ENCODE measurements around the gene CACNA1C. TPM values are rescaled to one million over a fixed set of nuclear protein-coding genes. Genes with fewer than 3 reads are reported as not detected.

Gene CACNA1C
- total and polyA plus RNA-seq, 2 donors from 2014 or later: 1.6 to 17.4 TPM

DNA sequence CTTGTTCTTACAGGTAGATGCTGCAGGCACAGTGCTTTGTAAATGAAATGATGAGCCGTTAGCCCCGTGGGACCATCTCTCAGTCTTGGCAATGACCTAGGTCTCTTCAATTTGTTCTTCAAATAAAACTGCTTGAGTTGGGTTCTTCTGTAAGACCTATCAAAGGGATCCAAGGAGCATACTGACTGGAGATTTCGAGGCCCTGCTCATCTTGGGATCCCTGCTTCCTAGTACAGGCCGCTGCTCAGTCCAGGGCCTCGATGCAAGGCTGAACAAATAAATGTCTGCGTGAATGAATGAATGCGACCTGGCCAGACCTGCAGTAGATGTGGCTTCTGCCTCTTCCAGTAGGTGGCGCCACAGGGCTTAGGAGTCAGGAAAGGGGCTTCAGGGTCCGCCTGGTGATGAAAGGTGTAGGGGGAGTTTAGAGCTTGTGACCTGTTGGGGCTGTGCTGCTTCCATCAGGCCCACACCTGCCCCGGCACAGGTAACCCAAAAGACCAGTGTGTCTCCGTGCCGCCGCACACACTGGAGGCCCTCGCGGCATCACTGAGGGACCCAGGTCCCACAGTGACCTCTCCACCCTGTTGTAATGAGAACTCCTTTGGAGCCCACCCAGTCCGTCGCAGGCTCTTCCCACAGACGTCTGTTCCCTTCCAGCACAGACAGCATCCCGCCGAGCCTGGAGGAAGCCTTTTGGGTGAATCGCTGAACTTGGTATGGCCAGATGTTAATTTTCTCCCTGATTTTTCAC is 4.4 kb downstream of the CACNA1C start:
- Histone ChIP-seq H3K4me3 (ENCODE audit: low read length in 3 of 3) (no peak overlapping the region), H3K9ac (ENCODE audit: low read length in 3 of 3) (no peak overlapping the region), H3K4me1 (ENCODE audit: control insufficient read depth in 2 of 3, insufficient read depth in 2 of 3, low read depth in 1 of 3, low read length in 3 of 3) (peaks cover 0 to 3% (median 0%) of the 10 kb centered on the region in 3 donors), H3K27ac (ENCODE audit: low read depth in 2 of 2, low read length in 2 of 2) (no peak overlapping the region), H3K27me3 (ENCODE audit: control insufficient read depth, insufficient read depth, low read length) (no peaks in the 10 kb centered on the region), H3K36me3 (ENCODE audit: control insufficient read depth in 2 of 3, insufficient read depth in 3 of 3, low read length in 3 of 3) (no peaks in the 10 kb centered on the region), H3K9me3 (ENCODE audit: control insufficient read depth in 2 of 3, insufficient read depth in 1 of 3, low read length in 3 of 3) (no peaks in the 10 kb centered on the region)
- TF ChIP-seq, protein P1, sequence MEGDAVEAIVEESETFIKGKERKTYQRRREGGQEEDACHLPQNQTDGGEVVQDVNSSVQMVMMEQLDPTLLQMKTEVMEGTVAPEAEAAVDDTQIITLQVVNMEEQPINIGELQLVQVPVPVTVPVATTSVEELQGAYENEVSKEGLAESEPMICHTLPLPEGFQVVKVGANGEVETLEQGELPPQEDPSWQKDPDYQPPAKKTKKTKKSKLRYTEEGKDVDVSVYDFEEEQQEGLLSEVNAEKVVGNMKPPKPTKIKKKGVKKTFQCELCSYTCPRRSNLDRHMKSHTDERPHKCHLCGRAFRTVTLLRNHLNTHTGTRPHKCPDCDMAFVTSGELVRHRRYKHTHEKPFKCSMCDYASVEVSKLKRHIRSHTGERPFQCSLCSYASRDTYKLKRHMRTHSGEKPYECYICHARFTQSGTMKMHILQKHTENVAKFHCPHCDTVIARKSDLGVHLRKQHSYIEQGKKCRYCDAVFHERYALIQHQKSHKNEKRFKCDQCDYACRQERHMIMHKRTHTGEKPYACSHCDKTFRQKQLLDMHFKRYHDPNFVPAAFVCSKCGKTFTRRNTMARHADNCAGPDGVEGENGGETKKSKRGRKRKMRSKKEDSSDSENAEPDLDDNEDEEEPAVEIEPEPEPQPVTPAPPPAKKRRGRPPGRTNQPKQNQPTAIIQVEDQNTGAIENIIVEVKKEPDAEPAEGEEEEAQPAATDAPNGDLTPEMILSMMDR (IDR thresholded peaks at IDR 0.05; ENCODE audit: borderline replicate concordance, extremely low read depth, insufficient read depth): peak; percentile 69
- no peak for FAIRE-seq
- intact Hi-C loops (cut with DNase I): loop anchor here (10.0 kb wide), 1 partner anchor 528 kb away; no protein-coding TSS in a partner anchor
- DNase-seq: peak in 4 of 5 donors; percentile 85 to 92 (median 88)

DNA sequence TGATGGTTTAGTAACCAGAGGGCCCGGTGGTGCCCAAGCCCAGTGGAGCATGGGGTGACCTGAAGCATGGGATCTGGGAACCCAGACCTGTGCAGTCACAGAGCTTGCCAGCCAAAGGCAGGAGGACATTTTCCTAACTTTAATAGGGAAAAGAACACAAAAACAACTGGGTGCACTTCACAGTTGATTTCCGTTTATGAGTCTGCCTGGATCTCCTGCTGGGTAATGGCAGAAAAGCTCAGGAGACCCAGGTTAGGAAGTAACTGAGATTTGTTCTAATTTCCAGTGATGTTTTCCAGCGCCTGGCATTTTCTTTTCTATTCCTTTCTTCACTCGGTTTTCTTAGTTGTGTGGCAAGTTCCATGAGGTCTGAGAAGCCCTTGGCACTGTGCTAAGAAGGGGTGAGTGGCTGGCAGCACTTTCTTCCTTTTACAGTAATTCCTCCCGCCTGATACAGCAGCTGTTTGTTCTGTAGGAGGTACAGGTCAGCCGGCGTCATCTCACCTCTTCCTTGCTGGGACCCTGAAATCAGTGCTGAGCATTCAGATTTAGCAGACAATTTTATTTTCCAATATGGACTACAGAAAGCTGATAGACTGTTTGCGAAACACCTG is 5.1 kb downstream of the CACNA1C start:
- H3K9me3 ChIP-seq (ENCODE audit: control insufficient read depth in 2 of 3, insufficient read depth in 1 of 3, low read length in 3 of 3): no peaks in the 10 kb centered on the region

DNA sequence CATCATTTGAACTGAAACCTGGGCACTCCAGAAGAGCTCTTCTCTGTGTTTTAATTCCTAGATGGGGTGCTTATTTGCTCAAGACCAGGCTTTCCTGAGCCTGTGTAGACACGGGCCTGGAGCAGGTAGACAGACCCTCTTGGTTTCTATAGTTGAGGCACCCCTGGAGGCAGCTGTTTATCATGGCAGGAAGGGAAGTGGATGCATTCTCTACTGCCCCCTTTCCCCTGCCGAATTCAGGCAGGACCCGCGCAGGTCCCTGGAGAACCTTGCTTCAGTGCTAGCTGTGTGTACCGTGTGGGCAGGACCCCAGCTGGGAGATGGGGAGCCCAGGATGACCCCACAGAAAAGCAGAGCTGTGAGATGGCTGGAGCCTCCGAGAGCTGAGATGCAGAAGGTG is 6.0 kb downstream of the CACNA1C start:
- Histone ChIP-seq H3K27ac (ENCODE audit: low read depth in 2 of 2, low read length in 2 of 2) (no peak overlapping the region), H3K9me3 (ENCODE audit: control insufficient read depth in 2 of 3, insufficient read depth in 1 of 3, low read length in 3 of 3) (no peaks in the 10 kb centered on the region), H3K36me3 (ENCODE audit: control insufficient read depth in 2 of 3, insufficient read depth in 3 of 3, low read length in 3 of 3) (no peaks in the 10 kb centered on the region), H3K27me3 (ENCODE audit: control insufficient read depth, insufficient read depth, low read length) (no peaks in the 10 kb centered on the region), H3K9ac (ENCODE audit: low read length in 3 of 3) (no peak overlapping the region), H3K4me3 (ENCODE audit: low read length in 3 of 3) (no peak overlapping the region), H3K4me1 (ENCODE audit: control insufficient read depth in 2 of 3, insufficient read depth in 2 of 3, low read depth in 1 of 3, low read length in 3 of 3) (peaks cover 0 to 3% (median 0%) of the 10 kb centered on the region in 3 donors)
- no peak for DNase-seq
- intact Hi-C loops (cut with DNase I): loop anchor here (10.0 kb wide), 1 partner anchor 526 kb away; no protein-coding TSS in a partner anchor
- TF ChIP-seq, protein P1 (IDR thresholded peaks at IDR 0.05; ENCODE audit: borderline replicate concordance, extremely low read depth, insufficient read depth): no peak
- FAIRE-seq: no peak

More for the DNA sequence above, 5.1 kb downstream of the CACNA1C start:
- intact Hi-C loops (cut with DNase I): loop anchor here (10.0 kb wide), 1 partner anchor 527 kb away; no protein-coding TSS in a partner anchor
- no peak for DNase-seq
- H3K27me3 ChIP-seq (ENCODE audit: control insufficient read depth, insufficient read depth, low read length): no peaks in the 10 kb centered on the region
- FAIRE-seq: no peak
- no peaks in the 10 kb centered on the region for H3K36me3 ChIP-seq (ENCODE audit: control insufficient read depth in 2 of 3, insufficient read depth in 3 of 3, low read length in 3 of 3)
- no peak overlapping the region for H3K4me3 ChIP-seq (ENCODE audit: low read length in 3 of 3)
- TF ChIP-seq, protein P1 (IDR thresholded peaks at IDR 0.05; ENCODE audit: borderline replicate concordance, extremely low read depth, insufficient read depth): no peak
- H3K9ac ChIP-seq (ENCODE audit: low read length in 3 of 3): no peak overlapping the region
- no peak overlapping the region for H3K27ac ChIP-seq (ENCODE audit: low read depth in 2 of 2, low read length in 2 of 2)
- peaks cover 0 to 3% (median 0%) of the 10 kb centered on the region in 3 donors for H3K4me1 ChIP-seq (ENCODE audit: control insufficient read depth in 2 of 3, insufficient read depth in 2 of 3, low read depth in 1 of 3, low read length in 3 of 3)
